Measurements from ENCODE around the gene HTT-AS.
"Not testable (repeated sequence)": the region's sequence is repeated elsewhere in the genome, so short reads cannot be mapped to it uniquely, and the experiment has no call there.

HTT-AS gene

GRCh38 chr4:3054169-3054759, 20.1 kb downstream of the HTT-AS start:
- no peaks in the 10 kb centered on the region for H3K27me3 ChIP-seq (ENCODE audit: control insufficient read depth, insufficient read depth, low read length)
- no peak overlapping the region for H3K27ac ChIP-seq (ENCODE audit: low read length)
- DNase-seq (ENCODE audit: low read depth, low spot score) = no peak
- no peaks in the 10 kb centered on the region for H3K9me3 ChIP-seq (ENCODE audit: control insufficient read depth, insufficient read depth, low read length)
- H3K4me3 ChIP-seq (ENCODE audit: low read length) = no peak overlapping the region
- WGBS (ENCODE audit: insufficient coverage, insufficient read length) = no CpG with 5 or more reads among the region's 2 CpGs
- H3K4me1 ChIP-seq (ENCODE audit: control insufficient read depth, insufficient read depth, low read length) = no peaks in the 10 kb centered on the region
- no peaks in the 10 kb centered on the region for H3K36me3 ChIP-seq (ENCODE audit: control insufficient read depth, insufficient read depth, low read length)

- not testable (repeated sequence) for H3K4me3 ChIP-seq (ENCODE audit: low read length); H3K27ac ChIP-seq (ENCODE audit: low read length)
- no CpG with 5 or more reads among the region's 12 CpGs for WGBS (ENCODE audit: insufficient coverage, insufficient read length)
Observed at GRCh38 chr4:3051141-3051897, 23.0 kb downstream of the HTT-AS start.

GRCh38 chr4:3047464-3048286, 26.7 kb downstream of the HTT-AS start:
- no peaks in the 10 kb centered on the region for H3K9me3 ChIP-seq (ENCODE audit: control insufficient read depth, insufficient read depth, low read length)
- WGBS (ENCODE audit: insufficient coverage, insufficient read length) = no CpG with 5 or more reads among the region's 20 CpGs
- peak; percentile 39 for DNase-seq (ENCODE audit: low read depth, low spot score)
- no peak overlapping the region for H3K27ac ChIP-seq (ENCODE audit: low read length)
- no peaks in the 10 kb centered on the region for H3K27me3 ChIP-seq (ENCODE audit: control insufficient read depth, insufficient read depth, low read length)
- no peaks in the 10 kb centered on the region for H3K4me1 ChIP-seq (ENCODE audit: control insufficient read depth, insufficient read depth, low read length)
- H3K36me3 ChIP-seq (ENCODE audit: control insufficient read depth, insufficient read depth, low read length) = no peaks in the 10 kb centered on the region
- no peak overlapping the region for H3K4me3 ChIP-seq (ENCODE audit: low read length)

More at GRCh38 chr4:3051141-3051897, 23.0 kb downstream of the HTT-AS start:
- not testable (repeated sequence) for H3K27me3 ChIP-seq (ENCODE audit: control insufficient read depth, insufficient read depth, low read length); H3K4me1 ChIP-seq (ENCODE audit: control insufficient read depth, insufficient read depth, low read length); H3K9me3 ChIP-seq (ENCODE audit: control insufficient read depth, insufficient read depth, low read length); DNase-seq (ENCODE audit: low read depth, low spot score); H3K36me3 ChIP-seq (ENCODE audit: control insufficient read depth, insufficient read depth, low read length)

- Histone ChIP-seq H3K27ac (ENCODE audit: low read length) (no peak overlapping the region), H3K9me3 (ENCODE audit: control insufficient read depth, insufficient read depth, low read length) (no peaks in the 10 kb centered on the region), H3K4me1 (ENCODE audit: control insufficient read depth, insufficient read depth, low read length) (no peaks in the 10 kb centered on the region), H3K27me3 (ENCODE audit: control insufficient read depth, insufficient read depth, low read length) (no peaks in the 10 kb centered on the region), H3K36me3 (ENCODE audit: control insufficient read depth, insufficient read depth, low read length) (no peaks in the 10 kb centered on the region), H3K4me3 (ENCODE audit: low read length) (no peak overlapping the region)
- WGBS (ENCODE audit: insufficient coverage, insufficient read length) = no CpG with 5 or more reads among the region's 4 CpGs
- no peak for DNase-seq (ENCODE audit: low read depth, low spot score)
Observed at GRCh38 chr4:3046623-3047022, 27.7 kb downstream of the HTT-AS start.

GRCh38 chr4:3046162-3046561, 28.2 kb downstream of the HTT-AS start:
- Histone ChIP-seq H3K36me3 (ENCODE audit: control insufficient read depth, insufficient read depth, low read length) (no peaks in the 10 kb centered on the region), H3K27me3 (ENCODE audit: control insufficient read depth, insufficient read depth, low read length) (no peaks in the 10 kb centered on the region)
- no CpG with 5 or more reads among the region's 7 CpGs for WGBS (ENCODE audit: insufficient coverage, insufficient read length)

GRCh38 chr4:3044870-3045819, 29.2 kb downstream of the HTT-AS start:
- H3K36me3 ChIP-seq (ENCODE audit: control insufficient read depth, insufficient read depth, low read length) = no peaks in the 10 kb centered on the region
- H3K9me3 ChIP-seq (ENCODE audit: control insufficient read depth, insufficient read depth, low read length) = no peaks in the 10 kb centered on the region
- no CpG with 5 or more reads among the region's 22 CpGs for WGBS (ENCODE audit: insufficient coverage, insufficient read length)
- no peak overlapping the region for H3K4me3 ChIP-seq (ENCODE audit: low read length)
- no peaks in the 10 kb centered on the region for H3K27me3 ChIP-seq (ENCODE audit: control insufficient read depth, insufficient read depth, low read length)
- no peak overlapping the region for H3K27ac ChIP-seq (ENCODE audit: low read length)
- no peak for DNase-seq (ENCODE audit: low read depth, low spot score)
- no peaks in the 10 kb centered on the region for H3K4me1 ChIP-seq (ENCODE audit: control insufficient read depth, insufficient read depth, low read length)

More at GRCh38 chr4:3046162-3046561, 28.2 kb downstream of the HTT-AS start:
- Histone ChIP-seq H3K27ac (ENCODE audit: low read length) (no peak overlapping the region), H3K4me3 (ENCODE audit: low read length) (no peak overlapping the region), H3K4me1 (ENCODE audit: control insufficient read depth, insufficient read depth, low read length) (no peaks in the 10 kb centered on the region), H3K9me3 (ENCODE audit: control insufficient read depth, insufficient read depth, low read length) (no peaks in the 10 kb centered on the region)
- DNase-seq (ENCODE audit: low read depth, low spot score) = no peak

GRCh38 chr4:3043282-3044020, 30.9 kb downstream of the HTT-AS start:
- H3K4me3 ChIP-seq (ENCODE audit: low read length) = no peak overlapping the region
- DNase-seq (ENCODE audit: low read depth, low spot score) = no peak
- H3K27me3 ChIP-seq (ENCODE audit: control insufficient read depth, insufficient read depth, low read length) = no peaks in the 10 kb centered on the region
- no peaks in the 10 kb centered on the region for H3K4me1 ChIP-seq (ENCODE audit: control insufficient read depth, insufficient read depth, low read length)
- H3K36me3 ChIP-seq (ENCODE audit: control insufficient read depth, insufficient read depth, low read length) = no peaks in the 10 kb centered on the region
- H3K27ac ChIP-seq (ENCODE audit: low read length) = no peak overlapping the region
- WGBS (ENCODE audit: insufficient coverage, insufficient read length) = no CpG with 5 or more reads among the region's 11 CpGs
- no peaks in the 10 kb centered on the region for H3K9me3 ChIP-seq (ENCODE audit: control insufficient read depth, insufficient read depth, low read length)

- no peak for DNase-seq (ENCODE audit: low read depth, low spot score)
- WGBS (ENCODE audit: insufficient coverage, insufficient read length) = no CpG with 5 or more reads among the region's 10 CpGs
- Histone ChIP-seq H3K9me3 (ENCODE audit: control insufficient read depth, insufficient read depth, low read length) (no peaks in the 10 kb centered on the region), H3K4me3 (ENCODE audit: low read length) (no peak overlapping the region), H3K27me3 (ENCODE audit: control insufficient read depth, insufficient read depth, low read length) (no peaks in the 10 kb centered on the region), H3K27ac (ENCODE audit: low read length) (no peak overlapping the region), H3K4me1 (ENCODE audit: control insufficient read depth, insufficient read depth, low read length) (no peaks in the 10 kb centered on the region), H3K36me3 (ENCODE audit: control insufficient read depth, insufficient read depth, low read length) (no peaks in the 10 kb centered on the region)
Observed at GRCh38 chr4:3042226-3042625, 32.1 kb downstream of the HTT-AS start.

GRCh38 chr4:3041192-3042142, 32.9 kb downstream of the HTT-AS start:
- Histone ChIP-seq H3K36me3 (ENCODE audit: control insufficient read depth, insufficient read depth, low read length) (no peaks in the 10 kb centered on the region), H3K4me3 (ENCODE audit: low read length) (no peak overlapping the region), H3K4me1 (ENCODE audit: control insufficient read depth, insufficient read depth, low read length) (no peaks in the 10 kb centered on the region), H3K27me3 (ENCODE audit: control insufficient read depth, insufficient read depth, low read length) (no peaks in the 10 kb centered on the region), H3K9me3 (ENCODE audit: control insufficient read depth, insufficient read depth, low read length) (no peaks in the 10 kb centered on the region), H3K27ac (ENCODE audit: low read length) (no peak overlapping the region)
- WGBS (ENCODE audit: insufficient coverage, insufficient read length) = no CpG with 5 or more reads among the region's 57 CpGs
- no peak for DNase-seq (ENCODE audit: low read depth, low spot score)

Data from iPS DF 6.9 (cell line).